ENCODE data around the gene SERP2. TPM values are rescaled to one million over a fixed set of nuclear protein-coding genes. Genes with fewer than 3 reads are reported as not detected.
A peak's percentile ranks its signal among the peaks of the same experiment; 100 is the strongest.
"Not testable (repeated sequence)": the region's sequence is repeated elsewhere in the genome, so short reads cannot be mapped to it uniquely, and the experiment has no call there.

The SERP2 gene
- polyA plus RNA-seq (2013, experiment 1 of 2) = 5.6 TPM
- 5.1 TPM for polyA plus RNA-seq (2013, experiment 2 of 2)

DNA sequence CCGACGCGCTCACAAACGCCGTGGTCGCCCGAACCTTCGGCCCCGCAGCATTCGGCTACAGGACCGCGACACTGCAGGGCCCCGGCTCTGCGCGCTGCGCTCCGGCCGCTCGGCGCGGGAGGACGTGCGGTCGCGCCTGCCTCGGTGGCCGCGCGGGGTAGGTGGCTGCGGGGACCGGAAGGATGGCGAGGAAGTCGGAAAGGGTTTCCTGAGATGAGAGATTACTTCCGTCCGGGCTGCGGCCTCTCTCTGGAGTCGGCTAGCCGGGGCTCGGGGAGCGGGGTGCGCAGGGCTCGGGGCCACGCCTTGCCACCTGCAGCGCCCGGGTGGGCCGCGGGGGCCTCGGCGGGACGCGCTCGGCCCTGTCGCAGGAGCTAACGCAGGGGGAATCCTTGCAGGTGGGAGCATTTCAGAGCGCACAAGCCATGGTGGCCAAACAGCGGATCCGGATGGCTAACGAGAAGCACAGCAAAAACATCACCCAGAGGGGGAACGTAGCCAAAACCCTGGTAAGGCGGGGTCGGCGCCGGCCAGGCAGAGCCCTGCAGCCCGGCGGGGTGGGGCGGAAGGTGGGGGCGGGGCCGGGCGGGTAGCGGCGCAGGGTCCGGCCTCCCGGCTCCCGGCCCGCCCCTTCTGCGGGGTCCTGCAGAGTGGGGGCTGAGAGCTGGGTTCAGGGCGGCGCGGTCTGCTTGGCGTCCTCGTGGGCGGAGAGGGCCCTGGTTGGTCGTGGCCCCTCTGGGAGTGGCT lies at the start of gene SERP2:
SERP2 (plus strand) TSS at position 224 of the 747 bp plus-strand sequence; CDS start at position 426, 202 bp downstream.
- H3K36me3 ChIP-seq (replicated peaks in 1 of 2; ENCODE audit: control insufficient read depth in 2 of 2, insufficient read depth in 2 of 2, low read length in 2 of 2) = no peaks in the 10 kb centered on the region
- peak within 1 kb of the TSS; percentile 97 for H3K23ac ChIP-seq (ENCODE audit: low read depth, low read length, poor library complexity)
- H3K4me1 ChIP-seq (ENCODE audit: control insufficient read depth in 2 of 2, insufficient read depth in 1 of 2, low read depth in 1 of 2, low read length in 2 of 2) = peaks cover 0 to 6% of the 10 kb centered on the region in 2 donors
- H2BK12ac ChIP-seq (ENCODE audit: low read length) = no peak within 1 kb of the TSS
- peak within 1 kb of the TSS; percentile 40 for H2AFZ ChIP-seq (ENCODE audit: low read length)
- H4K91ac ChIP-seq (ENCODE audit: low read depth, low read length, poor library complexity) = peak within 1 kb of the TSS; percentile 96
- peaks cover 0 to 3% (median 0%) of the 10 kb centered on the region in 3 experiments for H3K27me3 ChIP-seq (ENCODE audit: control insufficient read depth in 3 of 3, insufficient read depth in 3 of 3, low read depth in 1 of 3, low read length in 3 of 3)
- peak; percentile 41 for DNase-seq (ENCODE audit: low spot score)
- no CpG with 5 or more reads among the region's 83 CpGs for WGBS, 2 donors (ENCODE audit: extremely low coverage in 2 of 2, insufficient read length in 2 of 2, insufficient replicate concordance in 1 of 2)
- H3K27ac ChIP-seq (replicated peaks; ENCODE audit: low read length) = peak within 1 kb of the TSS; percentile 51
- peak within 1 kb of the TSS; percentile 30 for H2BK5ac ChIP-seq (ENCODE audit: low read length)
- H2BK120ac ChIP-seq (ENCODE audit: low read depth, low read length) = no peak within 1 kb of the TSS
- H3K79me1 ChIP-seq (ENCODE audit: low read depth, low read length) = peaks cover 2% of the 10 kb centered on the region
- H3K9ac ChIP-seq (ENCODE audit: low read depth, low read length, poor library complexity) = peak within 1 kb of the TSS; percentile 96
- H3K18ac ChIP-seq (ENCODE audit: low read length) = peak within 1 kb of the TSS; percentile 98
- H3K4ac ChIP-seq (ENCODE audit: low read length) = peak within 1 kb of the TSS; percentile 57
- peaks cover 0 to 5% of the 10 kb centered on the region in 2 donors for H3K9me3 ChIP-seq (replicated peaks in 1 of 2; ENCODE audit: control insufficient read depth in 2 of 2, insufficient read depth in 1 of 2, low read depth in 1 of 2, low read length in 2 of 2)
- peak within 1 kb of the TSS; percentile 18 for H2BK15ac ChIP-seq (ENCODE audit: low read length)
- H3K14ac ChIP-seq (ENCODE audit: low read length) = peak within 1 kb of the TSS; percentile 86
- H3K4me2 ChIP-seq (ENCODE audit: insufficient read depth, low read length, poor library complexity, severe bottlenecking) = peak within 1 kb of the TSS; percentile 82
- peak within 1 kb of the TSS; percentile 87 for H2AK5ac ChIP-seq (ENCODE audit: low read depth, low read length)
- H3K4me3 ChIP-seq (ENCODE audit: low read length in 2 of 2) = peak within 1 kb of the TSS in 1 of 2 donors; percentile 84
- H4K8ac ChIP-seq (ENCODE audit: low read depth, low read length) = no peak within 1 kb of the TSS

DNA sequence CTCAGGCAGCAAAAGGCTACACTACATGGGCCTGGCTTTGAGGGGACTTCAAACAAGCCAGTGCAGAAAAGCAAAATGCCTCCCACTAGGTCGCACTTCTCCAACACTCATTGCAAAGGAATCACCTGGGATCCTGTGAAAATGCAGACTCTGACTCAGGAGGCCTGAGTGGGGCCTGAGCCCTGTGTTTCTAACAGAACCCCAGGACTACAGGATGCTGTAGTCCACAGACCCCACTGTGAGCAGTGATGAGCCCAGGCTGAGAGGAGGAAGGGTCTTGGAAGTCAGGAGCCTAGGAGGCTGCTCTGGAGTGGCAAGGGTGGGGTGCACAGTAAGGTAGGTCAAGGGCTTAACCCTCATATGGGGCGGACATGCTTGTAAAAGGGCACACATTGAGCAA lies 46.7 kb upstream of the SERP2 start:
- Histone ChIP-seq H4K91ac (ENCODE audit: low read depth, low read length, poor library complexity) (no peak overlapping the region), H2BK120ac (ENCODE audit: low read depth, low read length) (peak overlapping the region; percentile 5), H3K4me1 (ENCODE audit: control insufficient read depth in 2 of 2, insufficient read depth in 1 of 2, low read depth in 1 of 2, low read length in 2 of 2) (peaks cover 2% of the 10 kb centered on the region in 2 donors), H3K4me2 (ENCODE audit: insufficient read depth, low read length, poor library complexity, severe bottlenecking) (no peak overlapping the region), H3K27ac (replicated peaks; ENCODE audit: low read length) (no peak overlapping the region), H3K9ac (ENCODE audit: low read depth, low read length, poor library complexity) (no peak overlapping the region), H3K4ac (ENCODE audit: low read length) (peak overlapping the region; percentile 14), H2AFZ (ENCODE audit: low read length) (no peak overlapping the region), H3K79me1 (ENCODE audit: low read depth, low read length) (no peaks in the 10 kb centered on the region), H3K27me3 (ENCODE audit: control insufficient read depth in 3 of 3, insufficient read depth in 3 of 3, low read depth in 1 of 3, low read length in 3 of 3) (peaks cover 0 to 4% (median 0%) of the 10 kb centered on the region in 3 experiments), H3K36me3 (replicated peaks in 1 of 2; ENCODE audit: control insufficient read depth in 2 of 2, insufficient read depth in 2 of 2, low read length in 2 of 2) (no peaks in the 10 kb centered on the region), H2BK5ac (ENCODE audit: low read length) (no peak overlapping the region), H2AK5ac (ENCODE audit: low read depth, low read length) (no peak overlapping the region), H3K18ac (ENCODE audit: low read length) (peak overlapping the region; percentile 41), H3K4me3 (ENCODE audit: low read length in 2 of 2) (no peak overlapping the region), H2BK12ac (ENCODE audit: low read length) (no peak overlapping the region), H3K14ac (ENCODE audit: low read length) (no peak overlapping the region), H3K9me3 (replicated peaks in 1 of 2; ENCODE audit: control insufficient read depth in 2 of 2, insufficient read depth in 1 of 2, low read depth in 1 of 2, low read length in 2 of 2) (peaks cover 0 to 2% of the 10 kb centered on the region in 2 donors), H2BK15ac (ENCODE audit: low read length) (no peak overlapping the region), H3K23ac (ENCODE audit: low read depth, low read length, poor library complexity) (no peak overlapping the region), H4K8ac (ENCODE audit: low read depth, low read length) (no peak overlapping the region)
- no CpG with 5 or more reads among the region's 2 CpGs for WGBS, 2 donors (ENCODE audit: extremely low coverage in 2 of 2, insufficient read length in 2 of 2, insufficient replicate concordance in 1 of 2)
- DNase-seq (ENCODE audit: low spot score) = no peak

DNA sequence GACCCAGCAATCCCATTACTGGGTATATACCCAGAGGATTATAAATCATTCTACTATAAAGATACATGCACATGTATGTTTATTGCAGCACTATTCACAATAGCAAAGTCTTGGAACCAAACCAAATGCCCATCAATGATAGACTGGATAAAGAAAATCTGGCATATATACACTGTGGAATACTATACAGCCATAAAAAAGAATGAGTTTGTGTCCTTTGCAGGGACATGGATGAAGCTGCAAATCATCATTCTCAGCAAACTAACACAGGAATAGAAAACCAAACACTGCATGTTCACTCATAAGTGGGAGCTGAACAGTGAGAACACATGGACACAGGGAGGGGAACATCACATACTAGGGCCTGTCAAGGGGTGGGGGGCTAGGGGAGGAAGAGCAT lies 44.6 kb upstream of the SERP2 start:
- not testable (repeated sequence) for H3K9me3 ChIP-seq (replicated peaks in 1 of 2; ENCODE audit: control insufficient read depth in 2 of 2, insufficient read depth in 1 of 2, low read depth in 1 of 2, low read length in 2 of 2); H2BK12ac ChIP-seq (ENCODE audit: low read length); H3K18ac ChIP-seq (ENCODE audit: low read length); H3K79me1 ChIP-seq (ENCODE audit: low read depth, low read length); H3K4me3 ChIP-seq (ENCODE audit: low read length in 2 of 2); H3K4me2 ChIP-seq (ENCODE audit: insufficient read depth, low read length, poor library complexity, severe bottlenecking); H3K27ac ChIP-seq (replicated peaks; ENCODE audit: low read length); H2BK15ac ChIP-seq (ENCODE audit: low read length); H2BK120ac ChIP-seq (ENCODE audit: low read depth, low read length); H3K4me1 ChIP-seq (ENCODE audit: control insufficient read depth in 2 of 2, insufficient read depth in 1 of 2, low read depth in 1 of 2, low read length in 2 of 2); H3K14ac ChIP-seq (ENCODE audit: low read length); H3K36me3 ChIP-seq (replicated peaks in 1 of 2; ENCODE audit: control insufficient read depth in 2 of 2, insufficient read depth in 2 of 2, low read length in 2 of 2); H3K23ac ChIP-seq (ENCODE audit: low read depth, low read length, poor library complexity); H2AFZ ChIP-seq (ENCODE audit: low read length); H2BK5ac ChIP-seq (ENCODE audit: low read length); H4K8ac ChIP-seq (ENCODE audit: low read depth, low read length); H3K4ac ChIP-seq (ENCODE audit: low read length); H4K91ac ChIP-seq (ENCODE audit: low read depth, low read length, poor library complexity); H2AK5ac ChIP-seq (ENCODE audit: low read depth, low read length); H3K27me3 ChIP-seq (ENCODE audit: control insufficient read depth in 3 of 3, insufficient read depth in 3 of 3, low read depth in 1 of 3, low read length in 3 of 3); H3K9ac ChIP-seq (ENCODE audit: low read depth, low read length, poor library complexity); DNase-seq (ENCODE audit: low spot score)

DNA sequence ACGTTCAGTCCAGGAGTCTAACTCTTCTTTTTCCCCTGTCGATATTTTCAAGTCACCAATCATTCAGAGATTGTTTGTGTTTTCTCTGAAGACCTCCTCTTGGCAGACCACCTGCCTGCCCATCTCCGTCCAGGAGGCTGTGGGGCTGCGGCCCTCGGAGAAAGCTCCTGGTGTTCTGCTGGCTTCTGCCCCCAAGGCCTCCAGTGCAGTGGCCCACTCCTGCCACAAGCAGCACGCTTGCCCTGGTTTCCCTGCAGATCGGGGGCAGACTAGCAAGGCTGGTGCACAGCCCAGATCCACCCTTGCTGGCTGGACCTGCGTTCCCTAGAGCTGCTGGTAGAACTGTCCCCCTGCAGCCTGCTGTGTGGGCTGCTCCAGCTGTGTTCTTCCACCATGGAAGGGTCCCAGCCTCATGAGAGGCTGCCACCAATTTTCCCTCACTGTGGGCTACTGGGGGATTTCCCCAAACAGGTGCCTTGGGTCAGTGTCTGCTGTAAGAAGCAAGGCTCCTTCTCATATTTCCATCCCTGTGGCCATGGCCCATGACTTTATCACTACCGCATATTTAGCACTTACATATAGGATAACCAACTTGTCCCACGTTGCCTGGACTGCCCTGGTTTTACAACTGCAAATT lies 43.6 kb upstream of the SERP2 start:
- H4K8ac ChIP-seq (ENCODE audit: low read depth, low read length) = no peak overlapping the region
- no peak overlapping the region for H3K4ac ChIP-seq (ENCODE audit: low read length)
- H2AK5ac ChIP-seq (ENCODE audit: low read depth, low read length) = peak overlapping the region; percentile 82
- no peak overlapping the region for H2BK120ac ChIP-seq (ENCODE audit: low read depth, low read length)
- H3K36me3 ChIP-seq (replicated peaks in 1 of 2; ENCODE audit: control insufficient read depth in 2 of 2, insufficient read depth in 2 of 2, low read length in 2 of 2) = no peaks in the 10 kb centered on the region
- H3K9ac ChIP-seq (ENCODE audit: low read depth, low read length, poor library complexity) = no peak overlapping the region
- no CpG with 5 or more reads among the region's 10 CpGs for WGBS, 2 donors (ENCODE audit: extremely low coverage in 2 of 2, insufficient read length in 2 of 2, insufficient replicate concordance in 1 of 2)
- peak overlapping the region; percentile 69 for H3K18ac ChIP-seq (ENCODE audit: low read length)
- no peak overlapping the region for H3K23ac ChIP-seq (ENCODE audit: low read depth, low read length, poor library complexity)
- H3K27ac ChIP-seq (replicated peaks; ENCODE audit: low read length) = no peak overlapping the region
- no peaks in the 10 kb centered on the region for H3K79me1 ChIP-seq (ENCODE audit: low read depth, low read length)
- no peak overlapping the region for H4K91ac ChIP-seq (ENCODE audit: low read depth, low read length, poor library complexity)
- H3K14ac ChIP-seq (ENCODE audit: low read length) = no peak overlapping the region
- H3K27me3 ChIP-seq (ENCODE audit: control insufficient read depth in 3 of 3, insufficient read depth in 3 of 3, low read depth in 1 of 3, low read length in 3 of 3) = no peaks in the 10 kb centered on the region
- no peak overlapping the region for H3K4me3 ChIP-seq (ENCODE audit: low read length in 2 of 2)
- H2AFZ ChIP-seq (ENCODE audit: low read length) = no peak overlapping the region
- peak overlapping the region; percentile 50 for H2BK15ac ChIP-seq (ENCODE audit: low read length)
- no peak overlapping the region for H2BK5ac ChIP-seq (ENCODE audit: low read length)
- no peak for DNase-seq (ENCODE audit: low spot score)
- H2BK12ac ChIP-seq (ENCODE audit: low read length) = no peak overlapping the region
- H3K4me2 ChIP-seq (ENCODE audit: insufficient read depth, low read length, poor library complexity, severe bottlenecking) = no peak overlapping the region
- H3K9me3 ChIP-seq (replicated peaks in 1 of 2; ENCODE audit: control insufficient read depth in 2 of 2, insufficient read depth in 1 of 2, low read depth in 1 of 2, low read length in 2 of 2) = no peaks in the 10 kb centered on the region
- peaks cover 6% of the 10 kb centered on the region in 2 donors for H3K4me1 ChIP-seq (ENCODE audit: control insufficient read depth in 2 of 2, insufficient read depth in 1 of 2, low read depth in 1 of 2, low read length in 2 of 2)

Data from neuronal stem cell (in vitro differentiated cells).